ENCODE measurements around the gene C8A. TPM values are rescaled to one million over a fixed set of nuclear protein-coding genes. Genes with fewer than 3 reads are reported as not detected.

C8A gene
- polyA plus RNA-seq, 1 donor (not counting 4 experiments of a cell fraction or from before 2014, with no cell fraction given), result not detected

DNA sequence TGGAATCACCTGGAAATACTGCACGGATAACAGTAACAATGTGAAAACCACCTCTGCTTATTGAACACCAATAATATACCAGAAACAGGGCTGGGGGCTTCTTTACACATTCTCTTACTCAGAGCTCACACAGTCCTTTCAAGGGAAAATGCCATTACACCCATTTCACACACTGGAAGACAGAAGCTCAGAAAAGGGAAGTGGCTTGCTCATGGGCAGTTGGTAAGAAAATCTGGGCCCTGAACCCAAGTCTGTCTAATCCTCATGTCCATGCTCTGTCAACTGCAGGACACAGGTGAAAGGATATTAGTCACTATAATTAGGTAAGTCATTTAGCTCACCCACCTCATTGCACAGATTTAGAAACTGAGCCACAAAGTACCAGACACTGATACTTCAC lies 18.6 kb downstream of the C8A start:
- Histone ChIP-seq H3K9ac (ENCODE audit: control insufficient read depth, extremely low read depth, insufficient read depth, low read length) (no peak overlapping the region), H3K4me2 (ENCODE audit: control insufficient read depth, extremely low read depth, insufficient read depth, low read depth, low read length) (no peak overlapping the region), H3K36me3 (ENCODE audit: control insufficient read depth in 2 of 2, extremely low read depth in 1 of 2, insufficient read depth in 2 of 2, low read length in 2 of 2) (no peaks in the 10 kb centered on the region), H3K9me3 (ENCODE audit: control insufficient read depth, low read depth, low read length) (no peaks in the 10 kb centered on the region), H4K20me1 (ENCODE audit: control insufficient read depth, extremely low read depth, insufficient read depth, low read length) (no peaks in the 10 kb centered on the region), H3K27ac (ENCODE audit: control insufficient read depth, insufficient read depth, low read length) (no peak overlapping the region), H3K27me3 (ENCODE audit: control insufficient read depth, extremely low read depth, insufficient read depth, low read length) (no peaks in the 10 kb centered on the region), H3K79me2 (ENCODE audit: control insufficient read depth, insufficient read depth, low read length) (no peaks in the 10 kb centered on the region), H3K4me1 (ENCODE audit: control insufficient read depth, extremely low read depth, insufficient read depth, low read length) (peaks cover 4% of the 10 kb centered on the region), H3K4me3 (ENCODE audit: control insufficient read depth in 2 of 3, extremely low read depth in 1 of 3, insufficient read depth in 2 of 3, low read depth in 1 of 3, low read length in 3 of 3) (no peak overlapping the region), H3K9me1 (ENCODE audit: control insufficient read depth, extremely low read depth, insufficient read depth, low read length) (no peaks in the 10 kb centered on the region), H2AFZ (ENCODE audit: control insufficient read depth, low read length) (no peak overlapping the region)
- TF ChIP-seq EZH2 (IDR thresholded peaks at IDR 0.05; ENCODE audit: low read length) (no peak), CTCF (optimal IDR thresholded peaks at IDR 0.05 in 1 of 3, IDR thresholded peaks at IDR 0.05 in 1 of 3, conservative IDR thresholded peaks at IDR 0.05 in 1 of 3; ENCODE audit: extremely low read depth in 1 of 3, insufficient read depth in 2 of 3, low read length in 3 of 3) (no peak)
- no peak for FAIRE-seq
- dilution Hi-C loops (cut with MboI; ENCODE audit: extremely low pct_ligation_motif_present, low sequenced_read_pairs), result no loop called here
- DNase-seq (ENCODE audit: low read depth, low spot score), result no peak

GRCh38 chr1:56874689-56875088 lies 20.1 kb downstream of the C8A start:
- no peak overlapping the region for H3K4me3 ChIP-seq (ENCODE audit: control insufficient read depth in 2 of 3, extremely low read depth in 1 of 3, insufficient read depth in 2 of 3, low read depth in 1 of 3, low read length in 3 of 3)
- H4K20me1 ChIP-seq (ENCODE audit: control insufficient read depth, extremely low read depth, insufficient read depth, low read length), result no peaks in the 10 kb centered on the region
- FAIRE-seq, result no peak
- H3K4me2 ChIP-seq (ENCODE audit: control insufficient read depth, extremely low read depth, insufficient read depth, low read depth, low read length), result no peak overlapping the region
- peaks cover 4% of the 10 kb centered on the region for H3K4me1 ChIP-seq (ENCODE audit: control insufficient read depth, extremely low read depth, insufficient read depth, low read length)
- no peaks in the 10 kb centered on the region for H3K9me1 ChIP-seq (ENCODE audit: control insufficient read depth, extremely low read depth, insufficient read depth, low read length)
- H3K27me3 ChIP-seq (ENCODE audit: control insufficient read depth, extremely low read depth, insufficient read depth, low read length), result no peaks in the 10 kb centered on the region
- no peak for TF ChIP-seq EZH2 (IDR thresholded peaks at IDR 0.05; ENCODE audit: low read length)
- no peak for TF ChIP-seq CTCF (optimal IDR thresholded peaks at IDR 0.05 in 1 of 3, IDR thresholded peaks at IDR 0.05 in 1 of 3, conservative IDR thresholded peaks at IDR 0.05 in 1 of 3; ENCODE audit: extremely low read depth in 1 of 3, insufficient read depth in 2 of 3, low read length in 3 of 3)
- no peaks in the 10 kb centered on the region for H3K36me3 ChIP-seq (ENCODE audit: control insufficient read depth in 2 of 2, extremely low read depth in 1 of 2, insufficient read depth in 2 of 2, low read length in 2 of 2)
- no peaks in the 10 kb centered on the region for H3K79me2 ChIP-seq (ENCODE audit: control insufficient read depth, insufficient read depth, low read length)
- no peak overlapping the region for H3K9ac ChIP-seq (ENCODE audit: control insufficient read depth, extremely low read depth, insufficient read depth, low read length)
- H2AFZ ChIP-seq (ENCODE audit: control insufficient read depth, low read length), result no peak overlapping the region
- DNase-seq (ENCODE audit: low read depth, low spot score), result no peak
- dilution Hi-C loops (cut with MboI; ENCODE audit: extremely low pct_ligation_motif_present, low sequenced_read_pairs), result no loop called here
- no peaks in the 10 kb centered on the region for H3K9me3 ChIP-seq (ENCODE audit: control insufficient read depth, low read depth, low read length)
- no peak overlapping the region for H3K27ac ChIP-seq (ENCODE audit: control insufficient read depth, insufficient read depth, low read length)

Data from keratinocyte (primary cell).